ENCODE measurements around the gene EBI3. TPM values are rescaled to one million over a fixed set of nuclear protein-coding genes. Genes with fewer than 3 reads are reported as not detected.
A peak's percentile ranks its signal among the peaks of the same experiment; 100 is the strongest.

Gene EBI3
- total and polyA plus RNA-seq, 2 of the 13 experiments (the other 11 are each of a cell fraction or from before 2014, with no cell fraction given) = 3.4 TPM; not detected in 1

DNA sequence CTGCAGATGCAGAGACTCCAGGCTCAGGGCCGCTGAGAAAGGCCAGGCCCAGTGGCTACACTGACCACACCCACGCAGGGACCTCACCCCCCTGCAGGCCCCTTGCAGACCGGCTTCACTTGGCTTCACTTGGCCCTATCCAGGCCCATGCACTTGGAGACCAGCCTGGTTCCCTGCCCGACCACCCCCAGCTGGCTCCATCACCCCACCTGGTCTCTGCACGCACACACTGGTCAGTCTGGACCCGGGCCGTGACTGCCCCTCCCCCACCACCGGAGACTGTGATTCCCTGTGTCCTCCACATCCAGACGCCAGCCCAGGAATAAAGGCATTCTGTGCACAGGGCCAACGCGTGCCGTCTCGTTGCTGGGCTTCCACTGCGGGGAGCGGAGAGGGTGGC, 4.9 kb upstream of the EBI3 start:
- in situ Hi-C loops (cut with HindIII; ENCODE audit: extremely low pct_ligation_motif_present, low pct_unique_long_range_greater_than_20kb) (loop anchor here (25.0 kb wide), 1 partner anchor 362 kb away; the partner anchor contains the start of gene ZFR2), intact Hi-C loops (cut with micrococcal nuclease; ENCODE audit: unreplicated experiment) (no loop called here)
- no TSS peak for BruUV-seq (replicated peaks)
- no peaks in the 10 kb centered on the region for H3K9me3 ChIP-seq (ENCODE audit: low read length)
- ATAC-seq = peak; percentile 59
- CTCF ChIA-PET (ENCODE audit: low intra/inter-chr PET ratio, low total read pairs) = no interaction called here
- H3K4me3 ChIP-seq (replicated peaks in 1 of 3; ENCODE audit: insufficient read depth in 1 of 3, low read depth in 2 of 3, low read length in 3 of 3) = peak overlapping the region in 2 of 3 experiments; percentile 8 to 53; a peak in 3 of 6 replicates
- peaks cover 46% of the 10 kb centered on the region for H3K4me1 ChIP-seq (ENCODE audit: insufficient read depth, low read length)
- no peaks in the 10 kb centered on the region for H4K20me1 ChIP-seq (ENCODE audit: insufficient read depth, low read length)
- 12% methylated on average over 9 of the region's 15 CpGs for WGBS (ENCODE audit: low lambda C conversion rate)
- no peaks in the 10 kb centered on the region for H3K36me3 ChIP-seq (replicated peaks in 1 of 2; ENCODE audit: control insufficient read depth in 1 of 2, insufficient read depth in 2 of 2, low read length in 2 of 2)
- no peak overlapping the region for H3K9ac ChIP-seq (ENCODE audit: insufficient read depth, low read depth, low read length)
- no peak for FAIRE-seq
- H3K79me2 ChIP-seq (ENCODE audit: insufficient read depth, low read length) = no peaks in the 10 kb centered on the region
- no peak overlapping the region for H3K27ac ChIP-seq (ENCODE audit: extremely low read length, insufficient read depth, low read length)
- no peak overlapping the region for H2AFZ ChIP-seq (ENCODE audit: low read length)
- peaks cover 0 to 10% of the 10 kb centered on the region in 2 experiments; a peak in 3 of 5 replicates for H3K27me3 ChIP-seq (ENCODE audit: control insufficient read depth in 1 of 2, insufficient read depth in 2 of 2, low read length in 2 of 2)
- POLR2A ChIA-PET = no interaction called here
- no peak for DNase-seq (ENCODE audit: low spot score)
- H3K4me2 ChIP-seq (ENCODE audit: low read depth, low read length) = peak overlapping the region; percentile 72
- TF ChIP-seq ZBTB7B (CRISPR knock-in tag; IDR thresholded peaks at IDR 0.05) (no peak), POLR2AphosphoS5 (IDR thresholded peaks at IDR 0.05; ENCODE audit: low read depth, low read length) (no peak), HIVEP1 (CRISPR knock-in tag; IDR thresholded peaks at IDR 0.05) (no peak), EZH2 (conservative IDR thresholded peaks at IDR 0.05; ENCODE audit: low read depth, low read length) (no peak), ISL2 (CRISPR knock-in tag; IDR thresholded peaks at IDR 0.05) (no peak), NCOA1 (CRISPR knock-in tag; IDR thresholded peaks at IDR 0.05) (0 out of 2 replicates have a peak, but pooled peaks have one; percentile 42), PAWR (CRISPR knock-in tag; IDR thresholded peaks at IDR 0.05; ENCODE audit: borderline replicate concordance) (no peak), RXRB (CRISPR knock-in tag; IDR thresholded peaks at IDR 0.05; ENCODE audit: borderline replicate concordance) (no peak), NFKBIZ (CRISPR knock-in tag; IDR thresholded peaks at IDR 0.05) (no peak), ZNF589 (CRISPR knock-in tag; conservative IDR thresholded peaks at IDR 0.05) (0 out of 2 replicates have a peak, but pooled peaks have one; percentile 30), RBAK (CRISPR knock-in tag; IDR thresholded peaks at IDR 0.05) (no peak), SP1 (IDR thresholded peaks at IDR 0.05) (no peak), SP1 (CRISPR knock-in tag; IDR thresholded peaks at IDR 0.05) (no peak)
- TF ChIP-seq, protein P1, sequence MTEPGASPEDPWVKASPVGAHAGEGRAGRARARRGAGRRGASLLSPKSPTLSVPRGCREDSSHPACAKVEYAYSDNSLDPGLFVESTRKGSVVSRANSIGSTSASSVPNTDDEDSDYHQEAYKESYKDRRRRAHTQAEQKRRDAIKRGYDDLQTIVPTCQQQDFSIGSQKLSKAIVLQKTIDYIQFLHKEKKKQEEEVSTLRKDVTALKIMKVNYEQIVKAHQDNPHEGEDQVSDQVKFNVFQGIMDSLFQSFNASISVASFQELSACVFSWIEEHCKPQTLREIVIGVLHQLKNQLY (CRISPR knock-in tag; IDR thresholded peaks at IDR 0.05) = peak; percentile 77
- TF ChIP-seq, protein P2, sequence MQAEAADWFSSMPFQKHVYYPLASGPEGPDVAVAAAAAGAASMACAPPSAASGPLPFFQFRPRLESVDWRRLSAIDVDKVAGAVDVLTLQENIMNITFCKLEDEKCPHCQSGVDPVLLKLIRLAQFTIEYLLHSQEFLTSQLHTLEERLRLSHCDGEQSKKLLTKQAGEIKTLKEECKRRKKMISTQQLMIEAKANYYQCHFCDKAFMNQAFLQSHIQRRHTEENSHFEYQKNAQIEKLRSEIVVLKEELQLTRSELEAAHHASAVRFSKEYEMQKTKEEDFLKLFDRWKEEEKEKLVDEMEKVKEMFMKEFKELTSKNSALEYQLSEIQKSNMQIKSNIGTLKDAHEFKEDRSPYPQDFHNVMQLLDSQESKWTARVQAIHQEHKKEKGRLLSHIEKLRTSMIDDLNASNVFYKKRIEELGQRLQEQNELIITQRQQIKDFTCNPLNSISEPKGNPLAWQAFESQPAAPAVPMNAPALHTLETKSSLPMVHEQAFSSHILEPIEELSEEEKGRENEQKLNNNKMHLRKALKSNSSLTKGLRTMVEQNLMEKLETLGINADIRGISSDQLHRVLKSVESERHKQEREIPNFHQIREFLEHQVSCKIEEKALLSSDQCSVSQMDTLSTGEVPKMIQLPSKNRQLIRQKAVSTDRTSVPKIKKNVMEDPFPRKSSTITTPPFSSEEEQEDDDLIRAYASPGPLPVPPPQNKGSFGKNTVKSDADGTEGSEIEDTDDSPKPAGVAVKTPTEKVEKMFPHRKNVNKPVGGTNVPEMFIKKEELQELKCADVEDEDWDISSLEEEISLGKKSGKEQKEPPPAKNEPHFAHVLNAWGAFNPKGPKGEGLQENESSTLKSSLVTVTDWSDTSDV (CRISPR knock-in tag; IDR thresholded peaks at IDR 0.05) = no peak
- TF ChIP-seq, protein P3, sequence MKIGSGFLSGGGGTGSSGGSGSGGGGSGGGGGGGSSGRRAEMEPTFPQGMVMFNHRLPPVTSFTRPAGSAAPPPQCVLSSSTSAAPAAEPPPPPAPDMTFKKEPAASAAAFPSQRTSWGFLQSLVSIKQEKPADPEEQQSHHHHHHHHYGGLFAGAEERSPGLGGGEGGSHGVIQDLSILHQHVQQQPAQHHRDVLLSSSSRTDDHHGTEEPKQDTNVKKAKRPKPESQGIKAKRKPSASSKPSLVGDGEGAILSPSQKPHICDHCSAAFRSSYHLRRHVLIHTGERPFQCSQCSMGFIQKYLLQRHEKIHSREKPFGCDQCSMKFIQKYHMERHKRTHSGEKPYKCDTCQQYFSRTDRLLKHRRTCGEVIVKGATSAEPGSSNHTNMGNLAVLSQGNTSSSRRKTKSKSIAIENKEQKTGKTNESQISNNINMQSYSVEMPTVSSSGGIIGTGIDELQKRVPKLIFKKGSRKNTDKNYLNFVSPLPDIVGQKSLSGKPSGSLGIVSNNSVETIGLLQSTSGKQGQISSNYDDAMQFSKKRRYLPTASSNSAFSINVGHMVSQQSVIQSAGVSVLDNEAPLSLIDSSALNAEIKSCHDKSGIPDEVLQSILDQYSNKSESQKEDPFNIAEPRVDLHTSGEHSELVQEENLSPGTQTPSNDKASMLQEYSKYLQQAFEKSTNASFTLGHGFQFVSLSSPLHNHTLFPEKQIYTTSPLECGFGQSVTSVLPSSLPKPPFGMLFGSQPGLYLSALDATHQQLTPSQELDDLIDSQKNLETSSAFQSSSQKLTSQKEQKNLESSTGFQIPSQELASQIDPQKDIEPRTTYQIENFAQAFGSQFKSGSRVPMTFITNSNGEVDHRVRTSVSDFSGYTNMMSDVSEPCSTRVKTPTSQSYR (CRISPR knock-in tag; IDR thresholded peaks at IDR 0.05; ENCODE audit: borderline replicate concordance) = peak; percentile 95
- TF ChIP-seq, protein P4, sequence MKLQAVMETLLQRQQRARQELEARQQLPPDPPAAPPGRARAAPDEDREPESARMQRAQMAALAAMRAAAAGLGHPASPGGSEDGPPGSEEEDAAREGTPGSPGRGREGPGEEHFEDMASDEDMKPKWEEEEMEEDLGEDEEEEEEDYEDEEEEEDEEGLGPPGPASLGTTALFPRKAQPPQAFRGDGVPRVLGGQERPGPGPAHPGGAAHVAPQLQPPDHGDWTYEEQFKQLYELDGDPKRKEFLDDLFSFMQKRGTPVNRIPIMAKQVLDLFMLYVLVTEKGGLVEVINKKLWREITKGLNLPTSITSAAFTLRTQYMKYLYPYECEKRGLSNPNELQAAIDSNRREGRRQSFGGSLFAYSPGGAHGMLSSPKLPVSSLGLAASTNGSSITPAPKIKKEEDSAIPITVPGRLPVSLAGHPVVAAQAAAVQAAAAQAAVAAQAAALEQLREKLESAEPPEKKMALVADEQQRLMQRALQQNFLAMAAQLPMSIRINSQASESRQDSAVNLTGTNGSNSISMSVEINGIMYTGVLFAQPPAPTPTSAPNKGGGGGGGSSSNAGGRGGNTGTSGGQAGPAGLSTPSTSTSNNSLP (IDR thresholded peaks at IDR 0.05; ENCODE audit: low read depth, low read length) = no peak
- TF ChIP-seq, protein P5, sequence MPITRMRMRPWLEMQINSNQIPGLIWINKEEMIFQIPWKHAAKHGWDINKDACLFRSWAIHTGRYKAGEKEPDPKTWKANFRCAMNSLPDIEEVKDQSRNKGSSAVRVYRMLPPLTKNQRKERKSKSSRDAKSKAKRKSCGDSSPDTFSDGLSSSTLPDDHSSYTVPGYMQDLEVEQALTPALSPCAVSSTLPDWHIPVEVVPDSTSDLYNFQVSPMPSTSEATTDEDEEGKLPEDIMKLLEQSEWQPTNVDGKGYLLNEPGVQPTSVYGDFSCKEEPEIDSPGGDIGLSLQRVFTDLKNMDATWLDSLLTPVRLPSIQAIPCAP (CRISPR knock-in tag; IDR thresholded peaks at IDR 0.05; ENCODE audit: low read depth) = no peak
